Middle frontal gyrus (tissue), 1 donor: ENCODE results near the gene INAFM2.

Source experiments
- DNase-seq: peaks from one replicate; pipeline ENCODE4 v3.0.0-alpha.2; 2015; ENCODE audit warnings: low spot score; ENCODE audit errors: extremely low spot score

Gene INAFM2

DNA sequence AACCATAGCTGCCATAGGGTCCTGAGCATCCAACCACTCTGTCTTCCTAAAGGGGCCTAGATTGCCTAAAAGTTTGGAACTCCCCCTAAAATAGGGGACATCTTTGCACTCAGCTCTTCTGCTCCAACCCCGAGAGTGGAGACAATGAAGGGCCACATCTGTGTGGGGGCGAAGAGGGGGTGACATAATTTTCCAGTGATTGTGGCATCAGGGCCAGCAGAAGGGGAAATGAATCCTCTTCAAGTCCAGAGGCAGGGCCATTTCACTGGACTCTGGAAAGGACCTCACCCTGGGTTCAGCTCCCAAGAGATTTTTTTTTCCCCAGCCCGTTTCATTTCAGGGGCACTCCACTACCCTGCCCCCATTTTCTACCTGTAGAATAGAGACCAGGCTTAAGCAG is 36.0 kb upstream of the INAFM2 start:
- no peak for DNase-seq

DNA sequence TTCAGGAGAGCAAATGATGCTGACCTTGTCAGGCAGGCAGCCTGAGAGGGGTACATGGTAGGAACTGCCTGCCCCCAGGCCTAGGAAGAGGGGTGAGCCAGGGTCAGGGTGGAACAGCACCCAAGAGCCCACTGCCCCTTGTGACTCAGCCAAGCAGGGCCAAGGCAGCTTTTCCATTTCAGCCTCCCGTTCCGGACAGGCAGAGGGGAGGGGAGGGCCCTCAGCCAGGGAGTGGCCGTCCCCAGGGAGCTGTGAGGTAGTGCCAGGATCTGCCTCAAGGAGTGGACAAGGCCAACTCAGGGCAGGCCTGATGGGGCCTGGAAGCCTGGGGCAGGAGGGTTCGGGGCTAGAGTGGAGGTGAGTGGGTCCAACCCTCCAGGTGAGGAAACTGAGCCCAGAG is 35.5 kb upstream of the INAFM2 start:
- DNase-seq = no peak

DNA sequence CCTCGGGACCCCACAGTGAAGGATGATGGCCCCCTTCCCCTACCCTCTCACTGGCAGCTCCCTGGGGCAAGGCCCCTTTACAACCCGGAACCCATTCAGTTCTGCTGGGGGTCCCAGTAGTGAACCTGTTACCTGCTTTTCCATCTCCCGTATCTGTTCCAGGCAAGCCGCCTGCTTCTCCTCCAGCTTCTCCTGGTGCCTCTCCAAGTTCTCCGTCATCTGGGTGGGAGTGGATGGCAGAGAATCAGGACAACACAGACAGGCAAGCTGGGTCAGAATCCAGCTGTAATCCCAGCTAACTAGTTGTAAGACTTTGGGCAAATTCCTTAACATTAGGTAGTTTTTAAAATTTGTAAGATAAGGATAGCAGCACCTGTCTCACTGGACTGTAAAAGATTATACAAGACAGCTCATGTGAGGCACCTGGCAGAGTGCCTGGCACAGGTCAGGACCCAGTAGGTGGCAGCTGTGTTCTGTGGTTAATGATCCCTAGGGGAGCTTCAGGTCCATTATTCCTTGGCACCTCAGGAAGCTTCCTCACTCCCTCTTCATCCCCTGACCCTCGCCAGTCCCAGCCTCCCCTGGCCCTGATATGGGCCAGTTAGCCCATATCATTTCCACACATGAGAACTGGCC is 34.2 kb upstream of the INAFM2 start:
- DNase-seq = no peak

DNA sequence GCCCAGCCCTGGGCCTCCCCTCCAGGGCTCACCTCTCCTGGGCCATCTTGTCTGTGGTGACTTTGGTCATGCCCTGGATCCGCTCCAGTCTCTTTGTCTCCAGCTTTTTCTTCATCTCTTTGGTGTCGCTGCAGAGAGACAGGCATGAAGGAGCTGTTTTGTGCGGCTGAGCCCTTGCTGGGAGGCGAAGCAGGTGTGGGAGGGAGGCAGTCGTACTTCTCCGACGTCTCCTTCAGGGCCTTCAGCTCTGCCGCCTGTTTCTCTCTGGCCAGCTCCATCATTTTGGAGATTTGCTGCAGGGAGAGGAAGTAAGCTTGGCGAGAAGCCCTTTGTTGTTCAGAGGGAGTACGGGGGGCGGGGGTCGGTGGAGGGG is 33.0 kb upstream of the INAFM2 start:
- no peak for DNase-seq

DNA sequence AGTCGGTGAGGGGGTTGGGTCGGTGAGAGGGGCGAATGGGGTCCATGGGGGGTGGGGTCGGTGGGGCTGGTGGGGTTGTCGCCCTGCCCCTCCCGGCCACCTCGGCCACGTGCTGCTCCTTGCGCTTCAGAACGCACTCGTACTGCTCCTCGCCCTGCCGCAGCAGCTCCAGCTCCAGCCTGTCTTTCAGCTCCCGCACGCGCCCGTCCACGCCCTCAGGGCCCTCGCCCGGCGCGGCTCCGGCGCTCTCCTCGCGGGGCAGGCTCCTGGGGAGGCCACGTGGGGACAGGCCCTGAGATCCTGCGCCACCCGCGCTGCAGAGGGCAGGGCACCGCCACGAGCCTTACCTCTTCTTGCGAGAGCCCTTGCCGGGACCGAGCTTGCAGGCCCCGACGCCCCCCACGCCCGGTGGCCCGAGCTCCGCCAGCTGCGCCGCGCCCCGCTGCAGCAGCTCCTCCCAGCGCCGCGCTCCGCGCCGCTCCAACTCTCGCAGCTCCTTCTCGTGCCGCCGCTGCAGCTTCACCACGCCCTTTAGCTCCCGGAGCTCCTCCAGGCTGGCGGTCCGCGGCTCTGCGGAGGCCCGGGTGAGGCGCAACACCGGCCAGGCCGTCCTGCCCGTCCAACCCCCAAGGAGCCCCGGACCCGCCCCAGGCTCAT is 32.4 kb upstream of the INAFM2 start:
- DNase-seq = no peak

DNA sequence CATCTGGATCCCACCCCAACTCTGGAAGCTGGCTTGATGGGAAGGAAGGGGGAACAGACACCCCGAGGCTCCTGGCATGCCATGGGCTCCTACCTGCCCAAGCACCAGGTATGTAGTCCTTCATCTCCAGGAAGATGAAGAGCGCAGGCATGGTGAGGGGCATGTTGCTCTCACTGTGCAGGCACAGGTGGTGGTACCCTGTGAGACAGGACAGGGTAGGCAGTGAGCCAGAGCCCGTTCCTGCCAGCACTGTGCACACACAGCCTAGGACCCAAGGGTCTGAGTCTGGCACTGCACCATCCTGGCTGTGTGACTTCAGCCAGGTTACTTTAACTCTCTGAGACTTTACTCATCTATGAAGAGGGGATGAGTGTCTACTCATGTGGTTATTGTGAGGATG is 31.2 kb upstream of the INAFM2 start:
- DNase-seq = no peak

DNA sequence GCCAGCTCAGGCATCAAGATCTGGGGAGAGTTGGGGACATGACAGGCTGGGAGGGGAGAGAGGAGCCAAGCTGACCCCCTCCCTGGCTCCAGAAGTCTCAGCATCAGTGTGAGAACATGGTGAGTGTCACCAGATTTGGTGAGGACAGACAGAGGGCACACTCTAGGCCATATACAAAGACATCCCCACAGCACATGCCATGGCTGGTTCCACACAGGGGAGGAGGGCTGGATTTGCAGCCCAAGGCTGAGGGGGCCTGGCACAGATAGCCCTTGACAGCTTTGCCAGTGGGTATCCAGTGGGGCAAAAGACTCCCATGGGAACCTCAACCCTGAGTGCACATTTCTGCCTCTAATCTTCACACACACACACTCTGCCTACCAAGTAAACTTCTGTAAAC is 30.5 kb upstream of the INAFM2 start:
- DNase-seq = no peak

DNA sequence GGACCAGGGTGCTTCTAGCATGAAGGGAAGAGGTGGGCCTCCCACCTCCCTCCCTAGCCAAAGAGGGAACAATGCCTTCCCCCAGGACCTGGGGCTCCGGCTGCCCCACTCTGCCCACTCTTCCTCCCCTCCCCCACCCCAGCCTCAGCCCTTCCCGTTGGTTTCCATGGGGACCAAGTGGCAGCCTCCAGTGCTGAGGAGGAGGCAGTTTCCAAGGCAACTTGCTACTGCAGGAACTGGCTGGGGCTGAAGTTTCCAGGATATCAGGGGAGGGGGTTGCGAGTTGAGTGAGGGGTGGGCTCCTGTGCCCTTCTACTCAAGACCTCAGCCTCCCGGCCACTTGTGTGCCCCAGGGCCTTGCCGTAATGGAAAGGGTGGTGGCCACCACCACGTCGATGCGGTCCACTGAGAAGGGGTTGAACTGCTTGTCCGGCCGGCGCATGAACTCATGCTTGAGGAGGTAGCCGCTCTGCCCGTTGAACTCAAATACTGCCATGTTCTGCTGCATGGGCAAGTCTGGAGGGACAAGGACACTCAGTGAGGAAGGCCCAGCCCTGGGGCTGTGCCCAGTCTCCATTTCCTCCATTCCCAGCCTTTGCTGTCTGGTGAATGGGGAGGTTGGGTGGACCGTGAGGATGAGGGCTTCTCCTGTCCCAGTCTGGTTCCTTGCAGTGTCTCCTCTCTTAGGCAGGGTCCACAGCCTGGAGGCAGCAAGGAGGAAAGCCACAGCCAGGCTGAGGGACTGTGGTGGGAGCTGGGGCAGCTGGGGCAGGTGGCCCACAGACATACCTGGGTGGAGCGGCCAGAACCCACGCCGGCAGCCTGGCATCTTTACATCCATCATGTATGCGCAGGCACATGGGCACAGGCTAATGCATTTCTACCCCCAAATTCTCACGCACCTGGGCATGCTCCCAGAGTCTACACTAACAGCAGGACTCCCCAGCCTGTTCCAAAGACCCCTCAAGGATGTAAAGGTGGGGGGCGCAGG is 29.3 kb upstream of the INAFM2 start:
- no peak for DNase-seq

DNA sequence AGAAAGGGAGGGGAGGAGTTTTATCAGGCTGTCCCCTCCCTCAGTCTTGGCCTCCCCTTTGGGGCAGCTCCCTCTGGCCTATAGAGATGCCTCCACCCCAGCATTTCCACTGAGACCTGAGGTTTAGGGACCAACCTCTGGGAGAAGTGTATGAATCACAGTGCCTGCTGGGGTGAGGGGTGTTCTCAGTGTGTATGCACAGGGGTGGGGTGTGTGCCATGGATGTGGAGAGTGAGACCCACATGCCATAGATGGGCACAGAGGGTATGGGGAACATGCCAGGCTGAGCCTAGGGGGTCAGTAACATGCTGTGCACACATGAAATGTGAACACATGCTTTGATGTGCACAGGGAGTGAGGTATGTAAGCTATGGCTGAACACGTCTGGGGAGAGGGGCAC is 28.2 kb upstream of the INAFM2 start:
- DNase-seq = no peak

DNA sequence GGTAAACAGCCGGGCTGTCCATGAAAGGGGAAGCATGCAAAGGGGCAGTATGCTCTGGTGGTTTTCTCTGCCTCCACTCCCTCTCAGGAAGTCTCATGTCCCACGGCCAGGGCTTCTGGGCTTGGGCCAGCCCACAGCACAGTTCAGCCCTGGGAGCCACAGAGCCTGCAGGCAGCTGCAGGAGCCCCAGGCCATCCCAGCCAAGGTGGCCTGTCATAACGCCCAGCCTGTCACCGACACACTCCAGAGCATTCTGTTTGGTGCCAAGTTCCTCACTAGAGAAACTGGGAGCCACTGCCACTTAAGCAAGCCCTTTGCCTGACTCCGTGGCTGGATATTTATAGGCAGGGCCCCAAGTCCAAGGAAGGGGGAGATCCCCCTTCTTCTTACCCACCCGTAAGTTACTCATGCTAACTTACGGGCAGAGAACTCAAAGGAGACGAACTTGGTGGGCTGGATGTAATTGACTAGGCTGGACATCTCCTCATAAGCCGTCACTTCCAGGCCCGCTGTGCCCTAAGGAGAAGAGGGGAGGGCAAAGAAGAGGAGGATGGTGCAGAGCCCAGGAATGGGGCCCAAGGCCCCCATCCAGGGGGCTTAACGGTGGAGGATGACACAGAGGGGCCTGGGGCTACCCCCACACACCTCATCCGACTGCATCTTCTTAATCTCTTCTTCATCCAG is 27.5 kb upstream of the INAFM2 start:
- DNase-seq = no peak

DNA sequence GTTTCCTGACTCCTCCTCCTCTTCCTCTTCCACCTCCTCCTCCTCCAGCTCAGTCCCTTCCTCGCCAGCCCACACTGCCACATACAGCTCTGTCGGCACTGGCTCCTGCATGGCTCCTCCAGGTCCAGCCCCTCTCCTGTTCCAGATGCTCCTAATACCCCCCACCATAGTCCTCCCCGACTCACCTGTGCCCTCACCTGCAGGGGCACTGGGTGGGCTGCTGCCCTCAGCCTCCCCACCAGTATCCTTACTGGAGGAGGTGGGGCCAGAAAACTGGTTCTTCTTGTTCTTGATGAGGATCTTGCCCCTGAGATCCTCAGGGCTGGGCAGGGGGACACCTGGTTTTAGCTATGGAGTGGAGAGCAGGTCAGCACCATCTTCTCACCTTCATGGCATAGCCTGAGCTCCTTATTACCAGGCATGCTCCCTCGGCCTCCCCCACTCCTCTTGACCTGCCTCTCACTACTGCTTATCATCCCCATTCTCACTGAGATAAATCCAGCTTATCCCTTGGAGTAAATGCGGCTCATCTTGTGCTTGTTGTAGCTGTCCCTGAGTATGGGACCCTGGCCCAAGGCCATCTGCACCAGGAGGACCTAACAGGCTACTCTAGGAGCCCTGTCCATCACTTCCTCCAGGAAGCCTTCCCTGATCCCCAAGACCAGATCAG is 26.8 kb upstream of the INAFM2 start:
- no peak for DNase-seq

DNA sequence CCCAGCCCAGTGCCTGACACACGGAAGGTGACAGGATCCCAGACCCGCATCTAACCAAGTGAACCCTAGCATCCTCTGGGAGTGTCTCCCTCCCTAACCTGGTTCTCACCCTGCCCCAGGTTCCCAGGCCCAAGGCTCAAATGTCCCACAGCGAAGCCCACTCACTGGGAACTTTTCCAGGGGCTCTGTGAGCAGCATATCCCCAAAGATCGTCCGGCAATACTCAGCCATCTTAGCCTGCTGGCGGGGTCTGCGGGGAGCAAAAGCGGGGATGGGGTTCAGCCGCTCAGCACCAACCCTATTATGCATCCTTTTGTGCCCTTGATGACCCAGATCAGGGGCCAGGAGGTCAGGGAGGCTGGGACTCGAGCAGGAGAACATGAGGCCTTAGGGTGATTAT is 26.1 kb upstream of the INAFM2 start:
- DNase-seq = no peak

DNA sequence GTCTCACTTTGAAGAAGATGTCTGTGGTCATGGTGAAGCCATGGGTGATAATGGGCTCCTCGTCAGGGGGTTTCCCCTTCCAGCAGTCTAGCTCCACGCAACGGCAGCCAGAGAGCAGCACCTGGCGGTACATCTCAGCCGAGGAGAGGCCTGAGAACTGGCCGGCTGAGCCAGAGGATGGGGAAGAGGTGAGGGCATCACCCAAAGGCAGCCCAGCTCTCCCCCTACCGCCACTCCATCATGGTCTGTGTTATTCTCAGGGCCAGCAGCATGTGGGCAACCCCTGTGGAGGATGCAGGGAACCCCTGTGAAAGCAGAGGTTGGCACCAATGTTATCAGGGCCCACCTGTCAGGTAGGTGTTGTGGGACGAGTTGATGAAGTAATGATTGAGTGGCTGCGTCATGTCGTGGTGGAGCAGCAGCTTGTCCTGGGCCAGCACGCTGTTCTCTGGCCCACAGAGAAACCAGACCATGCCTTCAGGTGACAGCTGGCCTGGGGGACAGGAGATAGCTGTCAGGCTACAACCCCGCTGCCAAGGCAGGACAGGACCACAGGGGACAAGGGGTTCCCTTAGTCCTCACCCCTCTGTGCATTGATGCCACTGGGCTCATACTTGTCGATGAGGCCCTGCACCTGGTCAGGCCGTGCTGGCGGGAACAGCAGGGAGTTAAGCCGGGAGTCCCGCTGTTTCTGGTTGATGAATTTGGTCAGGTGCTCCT is 25.1 kb upstream of the INAFM2 start:
- DNase-seq = no peak

DNA sequence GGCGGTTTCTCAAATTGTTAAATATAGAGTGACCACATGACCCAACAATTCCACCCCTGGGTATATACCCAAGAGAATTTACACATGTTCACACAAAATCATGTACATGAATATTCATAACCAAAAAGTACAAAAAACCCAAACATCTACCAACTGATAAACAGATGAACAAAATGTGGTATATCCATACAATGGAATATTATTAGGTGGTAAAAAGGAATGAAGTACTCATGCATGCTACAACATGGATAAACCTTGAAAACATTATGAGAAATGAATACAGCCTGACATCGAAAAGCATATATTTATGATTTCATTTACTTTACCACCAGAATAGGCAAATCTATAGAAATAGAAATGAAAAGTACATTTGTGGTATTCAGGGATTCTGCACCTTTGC is 23.1 kb upstream of the INAFM2 start:
- DNase-seq = no peak

DNA sequence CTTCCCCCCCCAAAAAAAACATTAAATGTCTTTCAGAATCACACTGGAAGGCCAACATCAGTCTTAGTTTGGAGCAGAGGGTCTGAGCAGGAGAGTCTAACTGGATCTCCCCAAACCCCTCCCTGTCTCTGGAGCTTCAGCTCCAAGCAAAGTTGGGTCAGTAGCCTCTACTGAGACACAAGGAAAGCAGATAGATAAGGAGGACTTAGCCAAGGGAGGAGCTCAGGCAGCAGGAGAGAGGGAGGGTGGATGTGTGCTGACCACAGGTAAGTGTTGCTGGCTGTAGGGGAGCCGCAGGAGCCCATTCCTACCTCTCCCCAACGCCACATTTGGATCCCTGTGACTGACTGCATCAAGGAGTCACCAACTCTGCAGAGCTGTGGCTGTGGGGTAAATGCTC is 22.7 kb upstream of the INAFM2 start:
- no peak for DNase-seq

DNA sequence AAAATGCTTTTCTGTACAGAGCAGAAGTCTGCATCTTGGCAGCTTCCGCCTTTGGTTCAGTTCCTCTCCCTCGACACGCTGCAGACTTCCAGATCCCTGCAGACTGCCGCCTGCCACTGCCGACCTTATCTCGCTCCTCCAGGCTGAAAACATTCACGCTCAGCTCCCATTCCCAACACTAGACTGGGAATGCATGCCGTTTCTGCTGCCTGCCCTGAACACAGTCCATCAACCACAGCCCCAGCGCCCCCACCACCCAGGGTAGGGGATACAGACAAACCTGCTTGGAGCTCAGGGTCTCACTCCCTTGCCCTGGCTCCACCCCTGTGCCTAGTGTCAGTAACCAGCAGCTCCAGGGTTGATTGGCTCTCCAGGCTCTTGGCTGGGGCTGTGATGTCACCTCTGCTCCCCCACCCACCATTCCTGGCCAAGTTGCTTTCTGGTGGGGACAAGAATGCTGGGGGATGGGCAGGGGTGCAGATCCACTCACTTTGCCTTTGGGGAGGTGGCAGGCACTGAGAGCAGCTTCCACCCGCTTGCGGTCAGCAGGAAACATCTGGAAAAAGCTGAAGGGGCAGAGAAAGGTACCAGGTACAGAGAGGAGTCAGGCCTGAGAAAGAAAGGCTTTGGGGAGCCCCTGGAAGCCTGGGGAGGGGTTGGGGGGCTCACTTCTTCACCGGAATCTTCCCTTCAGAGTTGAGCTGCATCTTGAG is 21.9 kb upstream of the INAFM2 start:
- DNase-seq = no peak

DNA sequence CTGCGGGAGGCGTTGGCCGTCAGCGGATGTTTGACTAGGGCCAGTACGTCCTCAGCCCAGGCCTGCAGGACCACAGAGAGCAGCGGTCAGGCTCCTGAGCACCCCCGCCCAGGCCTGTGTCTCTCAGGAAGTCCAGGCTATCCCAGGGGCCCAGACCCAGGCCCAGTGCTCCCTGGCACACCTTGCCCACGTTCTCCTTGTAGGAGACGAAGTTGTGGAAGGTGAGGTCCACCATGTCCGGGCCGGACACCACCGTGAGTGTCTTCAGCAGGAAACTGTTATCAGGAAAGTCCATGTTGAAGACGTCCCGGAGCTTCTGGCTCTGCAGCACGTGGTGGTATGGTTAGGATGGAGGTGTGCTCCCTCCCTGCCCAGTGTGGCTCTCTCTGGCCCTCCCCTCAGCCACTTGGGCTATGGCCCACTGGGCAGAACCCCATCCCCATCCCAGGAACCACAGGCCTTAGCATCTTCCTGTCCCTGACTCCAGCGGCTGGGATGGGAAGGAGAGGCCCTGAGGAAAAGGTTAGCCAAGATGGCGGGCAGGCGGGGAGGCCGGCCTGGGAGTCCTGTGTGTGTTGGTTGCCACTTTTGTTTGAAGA is 21.1 kb upstream of the INAFM2 start:
- no peak for DNase-seq

DNA sequence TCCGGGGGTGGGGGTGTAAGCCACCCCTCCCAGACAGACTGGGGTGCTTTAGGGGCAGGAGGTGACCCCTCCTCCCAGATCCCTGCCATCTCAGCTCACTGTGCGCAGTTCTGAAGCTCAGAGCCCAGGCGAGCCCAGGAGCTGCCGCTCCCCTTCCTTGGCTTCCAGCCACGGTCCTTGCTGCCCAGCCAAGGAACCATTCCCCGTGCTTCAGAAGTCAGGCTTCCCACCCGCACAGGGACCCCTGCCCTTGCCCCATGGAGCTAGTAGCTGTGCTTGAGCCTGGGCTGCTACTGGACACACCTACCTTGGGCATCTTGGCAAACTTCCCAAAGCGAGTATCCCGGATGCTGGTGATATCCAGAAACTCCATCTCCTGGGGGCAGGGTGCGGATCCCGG is 20.5 kb upstream of the INAFM2 start:
- no peak for DNase-seq

DNA sequence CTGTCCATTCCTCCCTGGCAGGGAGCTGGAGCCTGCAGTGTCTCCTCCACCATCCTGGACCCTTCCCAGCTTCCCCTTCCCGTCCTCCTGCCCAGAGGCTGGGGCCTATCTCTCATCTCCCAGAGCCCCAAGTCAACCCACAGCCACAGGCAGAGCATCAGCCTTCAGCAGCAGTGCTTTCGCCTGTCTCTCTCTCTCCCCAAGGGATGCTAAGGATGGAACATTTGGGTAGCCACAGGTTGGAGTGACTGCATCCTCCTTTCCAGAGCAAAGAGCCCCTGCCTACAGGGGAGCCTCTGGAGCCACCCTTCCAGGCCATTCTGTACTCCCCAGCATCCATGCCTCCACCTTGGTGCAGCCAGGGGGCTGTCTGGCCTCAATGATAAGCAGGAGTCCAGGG is 19.9 kb upstream of the INAFM2 start:
- no peak for DNase-seq

DNA sequence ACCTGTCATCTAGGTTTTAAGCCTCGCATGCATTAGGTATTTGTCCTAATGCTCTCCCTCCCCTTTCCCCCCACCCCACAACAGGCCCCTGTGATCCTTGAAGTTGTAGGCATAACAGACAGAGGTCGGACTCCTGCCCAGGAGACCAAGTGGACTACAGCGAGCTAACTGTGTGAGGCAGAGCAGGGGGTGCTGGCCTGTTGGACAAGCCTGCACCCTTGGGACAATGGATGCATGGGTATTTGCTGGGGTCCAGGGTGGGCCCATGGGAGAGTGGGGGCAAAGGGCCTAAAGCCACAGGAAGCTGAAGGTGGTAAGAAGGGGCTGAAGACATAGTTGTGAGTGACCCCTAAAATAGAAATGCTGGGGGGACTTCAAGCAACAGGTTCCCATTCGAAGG is 18.2 kb upstream of the INAFM2 start:
- DNase-seq = no peak
